Kidney epithelial cell (primary cell): ENCODE data around the gene CAMTA1. TPM values are rescaled to one million over a fixed set of nuclear protein-coding genes. Genes with fewer than 3 reads are reported as not detected.

ENCODE experiments used
- DNase-seq: peaks from one replicate; pipeline ENCODE4 v3.0.0-alpha.2; 2010; ENCODE audit warnings: low read depth
- H3K27me3 ChIP-seq: 2 replicates; pipeline ENCODE4 v1.6.0; 2011; ENCODE audit warnings: low read length; ENCODE audit not compliant: control insufficient read depth, insufficient read depth
- H3K36me3 ChIP-seq: 2 replicates; pipeline ENCODE4 v1.5.1; 2011; ENCODE audit warnings: low read length; ENCODE audit not compliant: control insufficient read depth, insufficient read depth
- H3K4me3 ChIP-seq: 2 replicates; pipeline ENCODE4 v1.5.1; 2011; ENCODE audit warnings: low read depth, mild to moderate bottlenecking, control low read depth, low read length
- CTCF ChIP-seq: IDR thresholded peaks from 2 replicates; pipeline ENCODE4 v1.5.1; 2011; ENCODE audit warnings: mild to moderate bottlenecking, moderate library complexity, low read length, control low read depth, inconsistent platforms; ENCODE audit not compliant: insufficient read depth, poor library complexity, severe bottlenecking
- total RNA-seq: library from RNA; depleted of rRNA; stranded (reverse); fragments of >200 nt; gene quantifications from 2 replicates; pipeline ENCODE4 v1.2.3, GENCODE V29; 2015

The CAMTA1 gene
- total RNA-seq, 1 donor from 2014 or later: 76.5 TPM

- no peak for TF ChIP-seq CTCF
- no peak for DNase-seq
- peaks cover 12% of the 10 kb centered on the region for H3K27me3 ChIP-seq
Observed at GRCh38 chr1:7588457-7588827, 803.2 kb downstream of the CAMTA1 start.

GRCh38 chr1:7589080-7589735 lies 804.0 kb downstream of the CAMTA1 start:
- no peak overlapping the region for H3K4me3 ChIP-seq
- TF ChIP-seq CTCF: no peak
- H3K27me3 ChIP-seq: peaks cover 12% of the 10 kb centered on the region
- DNase-seq: no peak
- no peaks in the 10 kb centered on the region for H3K36me3 ChIP-seq

More at GRCh38 chr1:7588457-7588827, 803.2 kb downstream of the CAMTA1 start:
- H3K4me3 ChIP-seq: no peak overlapping the region
- H3K36me3 ChIP-seq: no peaks in the 10 kb centered on the region

GRCh38 chr1:7589774-7590425 lies 804.6 kb downstream of the CAMTA1 start:
- H3K27me3 ChIP-seq: peaks cover 14% of the 10 kb centered on the region
- no peak overlapping the region for H3K4me3 ChIP-seq
- no peak for TF ChIP-seq CTCF
- DNase-seq: no peak
- no peaks in the 10 kb centered on the region for H3K36me3 ChIP-seq

- Histone ChIP-seq H3K36me3 (no peaks in the 10 kb centered on the region), H3K4me3 (no peak overlapping the region), H3K27me3 (peaks cover 14% of the 10 kb centered on the region)
- TF ChIP-seq CTCF: no peak
- DNase-seq: no peak
Observed at GRCh38 chr1:7590426-7590790, 805.2 kb downstream of the CAMTA1 start.

- no peak overlapping the region for H3K4me3 ChIP-seq
- no peaks in the 10 kb centered on the region for H3K36me3 ChIP-seq
- peaks cover 22% of the 10 kb centered on the region for H3K27me3 ChIP-seq
- DNase-seq: no peak
- no peak for TF ChIP-seq CTCF
Observed at GRCh38 chr1:7591565-7591964, 806.3 kb downstream of the CAMTA1 start.
